KMS-11 (cell line): ENCODE data around the gene NBEA.

Experiments
- H2AFZ ChIP-seq: fragments of 200-600 bp; sonication (generic); 2 replicates; pipeline ENCODE4 v1.6.1; 2016; ENCODE audit warnings: antibody characterized with exemption, mixed run types, low read depth
- H3K27ac ChIP-seq: fragments of 200-600 bp; sonication (generic); 2 replicates; pipeline ENCODE4 v1.6.1; 2016; ENCODE audit warnings: mild to moderate bottlenecking, mixed run types
- H3K27me3 ChIP-seq: fragments of 200-600 bp; sonication (generic); 2 replicates; pipeline ENCODE4 v1.6.1; 2017; ENCODE audit warnings: mild to moderate bottlenecking, low read depth, mixed run types, moderate library complexity; ENCODE audit not compliant: insufficient read depth
- H3K36me3 ChIP-seq: fragments of 200-600 bp; sonication (generic); 2 replicates; pipeline ENCODE4 v1.6.1; 2017; ENCODE audit warnings: mild to moderate bottlenecking, mixed run types; ENCODE audit not compliant: insufficient read depth
- H3K4me1 ChIP-seq: fragments of 200-600 bp; sonication (generic); 2 replicates; pipeline ENCODE4 v1.6.1; 2016; ENCODE audit warnings: mild to moderate bottlenecking, low read depth, mixed run types; ENCODE audit not compliant: poor library complexity, severe bottlenecking
- H3K4me2 ChIP-seq: fragments of 200-600 bp; sonication (generic); 2 replicates; pipeline ENCODE4 v1.7.0; 2016; ENCODE audit warnings: mild to moderate bottlenecking, mixed run types
- H3K4me3 ChIP-seq: fragments of 200-600 bp; sonication (generic); IDR thresholded peaks from 2 replicates; pipeline ENCODE4 v1.6.1; 2017; ENCODE audit warnings: low read depth, low read length, mixed read lengths; ENCODE audit not compliant: insufficient read depth
- H3K79me2 ChIP-seq: fragments of 200-600 bp; sonication (generic); 2 replicates; pipeline ENCODE4 v1.6.1; 2016; ENCODE audit warnings: low read depth, mixed run types; ENCODE audit not compliant: insufficient read depth
- H3K9ac ChIP-seq: fragments of 200-600 bp; sonication (generic); 2 replicates; pipeline ENCODE4 v1.6.1; 2016; ENCODE audit warnings: mild to moderate bottlenecking, mixed run types
- H4K20me1 ChIP-seq: fragments of 200-600 bp; sonication (generic); 2 replicates; pipeline ENCODE4 v1.6.1; 2016; ENCODE audit warnings: mild to moderate bottlenecking, mixed run types; ENCODE audit not compliant: insufficient read depth
- TF ChIP-seq, protein P1 (sequence below): fragments of 200-600 bp; sonication (generic); conservative IDR thresholded peaks from 2 replicates; pipeline ENCODE4 v1.6.1; 2017; ENCODE audit warnings: low read depth, mild to moderate bottlenecking, antibody characterized with exemption, low read length, moderate library complexity, mixed read lengths

The NBEA gene

DNA sequence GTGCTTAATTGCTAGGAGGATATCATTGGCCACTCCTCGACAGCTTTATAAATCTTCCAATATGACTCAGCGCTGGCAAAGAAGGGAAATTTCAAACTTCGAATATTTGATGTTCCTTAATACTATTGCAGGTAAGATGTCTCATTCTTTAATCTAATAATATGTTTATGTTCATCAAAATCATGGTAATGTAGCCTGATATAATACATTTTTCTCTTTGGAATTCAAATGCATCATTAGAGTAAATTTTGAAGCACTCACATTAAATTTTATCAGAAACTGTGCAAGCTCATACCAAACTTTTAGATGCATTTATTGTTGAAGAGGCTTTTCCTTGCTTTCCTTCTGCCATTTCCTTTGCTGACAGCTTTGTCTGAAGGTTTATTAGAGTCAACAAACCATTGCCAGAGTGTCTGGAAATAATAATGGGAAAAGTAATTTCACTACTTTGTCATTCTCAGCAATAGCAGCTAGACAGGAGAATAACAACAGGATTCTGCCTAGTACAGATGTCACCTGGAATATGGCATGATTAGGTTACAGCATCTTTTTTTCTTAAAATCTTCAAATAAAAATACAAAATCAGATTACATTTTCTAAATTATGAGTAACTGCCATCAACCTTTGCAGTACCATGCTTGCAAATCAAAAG lies 613.0 kb downstream of the NBEA start:
- Histone ChIP-seq H3K4me2 (no peak overlapping the region), H3K4me1 (no peaks in the 10 kb centered on the region), H3K79me2 (no peaks in the 10 kb centered on the region), H3K36me3 (no peaks in the 10 kb centered on the region), H2AFZ (no peak overlapping the region), H3K9ac (no peak overlapping the region), H3K4me3 (no peak overlapping the region), H4K20me1 (no peaks in the 10 kb centered on the region), H3K27me3 (no peaks in the 10 kb centered on the region), H3K27ac (no peak overlapping the region)
- TF ChIP-seq, protein P1, sequence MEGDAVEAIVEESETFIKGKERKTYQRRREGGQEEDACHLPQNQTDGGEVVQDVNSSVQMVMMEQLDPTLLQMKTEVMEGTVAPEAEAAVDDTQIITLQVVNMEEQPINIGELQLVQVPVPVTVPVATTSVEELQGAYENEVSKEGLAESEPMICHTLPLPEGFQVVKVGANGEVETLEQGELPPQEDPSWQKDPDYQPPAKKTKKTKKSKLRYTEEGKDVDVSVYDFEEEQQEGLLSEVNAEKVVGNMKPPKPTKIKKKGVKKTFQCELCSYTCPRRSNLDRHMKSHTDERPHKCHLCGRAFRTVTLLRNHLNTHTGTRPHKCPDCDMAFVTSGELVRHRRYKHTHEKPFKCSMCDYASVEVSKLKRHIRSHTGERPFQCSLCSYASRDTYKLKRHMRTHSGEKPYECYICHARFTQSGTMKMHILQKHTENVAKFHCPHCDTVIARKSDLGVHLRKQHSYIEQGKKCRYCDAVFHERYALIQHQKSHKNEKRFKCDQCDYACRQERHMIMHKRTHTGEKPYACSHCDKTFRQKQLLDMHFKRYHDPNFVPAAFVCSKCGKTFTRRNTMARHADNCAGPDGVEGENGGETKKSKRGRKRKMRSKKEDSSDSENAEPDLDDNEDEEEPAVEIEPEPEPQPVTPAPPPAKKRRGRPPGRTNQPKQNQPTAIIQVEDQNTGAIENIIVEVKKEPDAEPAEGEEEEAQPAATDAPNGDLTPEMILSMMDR, result no peak

DNA sequence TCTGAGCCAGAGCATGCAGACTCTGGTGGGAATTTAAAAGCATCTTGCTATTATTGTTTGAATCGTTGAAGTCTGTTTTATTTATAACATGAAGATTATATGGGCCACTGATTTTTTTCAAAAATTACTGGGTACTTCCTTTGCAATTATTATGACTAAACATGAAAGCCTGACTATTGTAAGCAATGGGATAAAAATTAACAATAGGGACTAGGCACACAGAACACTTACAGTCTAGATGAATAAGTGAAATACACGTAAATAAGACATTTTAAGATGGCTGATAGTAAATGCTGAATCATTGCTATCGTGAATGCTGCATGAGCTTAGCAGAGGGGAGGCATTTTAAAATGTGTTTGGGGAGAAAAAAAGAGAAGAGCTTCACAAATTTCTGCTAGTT lies 615.4 kb downstream of the NBEA start:
- Histone ChIP-seq H3K27ac (no peak overlapping the region), H3K36me3 (no peaks in the 10 kb centered on the region), H4K20me1 (no peaks in the 10 kb centered on the region), H3K4me1 (no peaks in the 10 kb centered on the region), H2AFZ (no peak overlapping the region), H3K4me2 (no peak overlapping the region), H3K9ac (no peak overlapping the region), H3K79me2 (no peaks in the 10 kb centered on the region), H3K27me3 (no peaks in the 10 kb centered on the region), H3K4me3 (no peak overlapping the region)
- TF ChIP-seq, protein P1, result no peak

DNA sequence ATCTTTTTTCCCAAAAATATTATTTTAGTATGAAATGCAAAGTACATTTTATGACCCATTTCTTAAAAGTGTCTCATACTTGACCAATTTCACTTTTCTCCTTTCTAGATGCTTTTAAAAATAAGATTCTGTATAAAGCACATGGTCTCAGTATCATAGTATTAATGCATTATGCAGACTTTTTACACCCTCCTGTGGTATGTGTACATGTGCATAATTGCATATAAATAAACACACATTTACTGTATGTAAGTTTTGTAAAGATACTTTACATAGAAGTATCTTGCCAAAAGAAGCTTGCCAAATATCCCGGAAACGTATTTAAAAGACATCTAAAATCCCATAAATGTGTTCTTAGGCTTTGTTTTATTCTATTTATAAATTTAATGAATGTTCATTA lies 619.5 kb downstream of the NBEA start:
- H3K4me1 ChIP-seq, result peaks cover 8% of the 10 kb centered on the region
- H4K20me1 ChIP-seq, result no peaks in the 10 kb centered on the region
- H3K27me3 ChIP-seq, result no peaks in the 10 kb centered on the region
- no peak overlapping the region for H2AFZ ChIP-seq
- no peak overlapping the region for H3K27ac ChIP-seq
- no peak overlapping the region for H3K4me3 ChIP-seq
- no peaks in the 10 kb centered on the region for H3K36me3 ChIP-seq
- TF ChIP-seq, protein P1, result no peak
- no peak overlapping the region for H3K9ac ChIP-seq
- H3K4me2 ChIP-seq, result no peak overlapping the region
- no peaks in the 10 kb centered on the region for H3K79me2 ChIP-seq

DNA sequence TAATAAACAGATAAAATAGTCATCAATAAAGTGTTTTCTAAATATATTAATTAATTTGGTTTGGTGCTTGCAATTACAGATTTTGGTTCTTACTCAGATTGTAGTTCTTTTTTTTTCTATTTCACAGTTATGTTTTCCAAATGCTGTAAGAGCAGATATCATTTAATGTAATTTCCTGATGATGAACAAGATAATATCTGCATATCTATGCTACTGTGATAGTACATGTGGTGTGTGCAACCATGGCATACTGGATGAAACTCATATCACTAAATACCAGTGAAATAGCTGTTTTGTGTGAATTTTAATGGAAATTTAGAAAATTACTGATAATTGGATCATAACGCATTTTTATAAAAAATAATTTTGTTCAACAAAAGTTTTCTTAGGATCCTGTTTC lies 623.2 kb downstream of the NBEA start:
- Histone ChIP-seq H3K36me3 (no peaks in the 10 kb centered on the region), H3K79me2 (no peaks in the 10 kb centered on the region), H3K4me1 (peaks cover 13% of the 10 kb centered on the region), H3K27me3 (no peaks in the 10 kb centered on the region), H3K4me2 (no peak overlapping the region), H3K27ac (no peak overlapping the region), H3K4me3 (no peak overlapping the region), H2AFZ (no peak overlapping the region), H3K9ac (no peak overlapping the region), H4K20me1 (no peaks in the 10 kb centered on the region)
- TF ChIP-seq, protein P1, result no peak
